ENCODE measurements around the gene TEPSIN.

The TEPSIN gene

DNA sequence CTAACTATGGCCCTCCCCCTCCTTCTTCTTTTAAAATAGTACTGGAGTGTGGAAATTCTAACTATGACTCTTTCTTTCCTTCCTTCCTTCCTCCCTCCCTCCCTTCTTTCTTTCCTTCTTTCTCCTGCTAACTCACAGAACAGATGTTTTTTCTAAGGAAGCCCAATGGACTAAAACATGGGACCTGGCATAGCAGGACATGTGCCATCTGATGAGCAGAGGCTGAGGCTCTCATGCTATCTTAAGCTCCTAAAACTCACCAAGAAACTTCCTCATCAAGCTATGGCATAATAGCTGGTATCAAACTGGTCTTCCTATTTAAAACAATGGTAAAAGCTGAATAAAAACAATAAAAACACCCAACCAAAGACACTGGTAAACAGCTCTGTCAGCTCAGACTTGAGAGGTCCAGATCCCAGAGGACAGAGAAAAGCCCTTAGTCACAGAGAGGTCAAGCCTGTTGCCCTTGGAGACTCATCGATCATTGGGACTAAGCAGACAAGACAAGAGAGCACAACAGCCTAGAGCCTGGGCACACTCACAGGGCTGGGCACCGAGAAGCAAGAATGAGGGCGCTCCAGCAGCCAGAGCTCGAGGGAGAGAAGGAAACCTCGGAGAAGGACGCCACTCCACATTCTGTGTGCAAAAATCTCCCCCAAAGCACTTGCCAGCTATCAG is 28.7 kb upstream of the TEPSIN start:
- DNase-seq (ENCODE audit: low read depth), result no peak

DNA sequence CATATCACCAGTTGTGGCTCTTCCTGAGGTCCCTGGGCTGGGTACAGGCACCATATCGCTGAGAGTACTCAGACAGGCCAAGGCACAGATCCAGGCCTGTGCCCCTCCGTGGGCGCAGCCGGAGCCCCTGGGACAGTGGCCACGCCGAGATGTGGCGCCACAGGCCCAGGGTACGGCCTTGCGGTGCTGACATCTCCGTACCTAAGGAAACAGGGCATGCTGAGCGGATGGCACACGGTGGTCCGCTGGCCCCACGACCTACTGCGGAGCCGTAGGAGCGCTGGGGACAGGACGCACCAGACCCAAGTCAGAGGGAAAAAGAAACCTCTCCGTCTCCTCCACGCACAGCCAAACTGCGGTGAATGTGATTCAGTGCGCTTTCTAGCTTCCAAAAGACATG is 26.7 kb upstream of the TEPSIN start:
- DNase-seq (ENCODE audit: low read depth), result no peak

GRCh38 chr17:81264640-81265039 is 25.8 kb upstream of the TEPSIN start:
- no peak for DNase-seq (ENCODE audit: low read depth)

DNA sequence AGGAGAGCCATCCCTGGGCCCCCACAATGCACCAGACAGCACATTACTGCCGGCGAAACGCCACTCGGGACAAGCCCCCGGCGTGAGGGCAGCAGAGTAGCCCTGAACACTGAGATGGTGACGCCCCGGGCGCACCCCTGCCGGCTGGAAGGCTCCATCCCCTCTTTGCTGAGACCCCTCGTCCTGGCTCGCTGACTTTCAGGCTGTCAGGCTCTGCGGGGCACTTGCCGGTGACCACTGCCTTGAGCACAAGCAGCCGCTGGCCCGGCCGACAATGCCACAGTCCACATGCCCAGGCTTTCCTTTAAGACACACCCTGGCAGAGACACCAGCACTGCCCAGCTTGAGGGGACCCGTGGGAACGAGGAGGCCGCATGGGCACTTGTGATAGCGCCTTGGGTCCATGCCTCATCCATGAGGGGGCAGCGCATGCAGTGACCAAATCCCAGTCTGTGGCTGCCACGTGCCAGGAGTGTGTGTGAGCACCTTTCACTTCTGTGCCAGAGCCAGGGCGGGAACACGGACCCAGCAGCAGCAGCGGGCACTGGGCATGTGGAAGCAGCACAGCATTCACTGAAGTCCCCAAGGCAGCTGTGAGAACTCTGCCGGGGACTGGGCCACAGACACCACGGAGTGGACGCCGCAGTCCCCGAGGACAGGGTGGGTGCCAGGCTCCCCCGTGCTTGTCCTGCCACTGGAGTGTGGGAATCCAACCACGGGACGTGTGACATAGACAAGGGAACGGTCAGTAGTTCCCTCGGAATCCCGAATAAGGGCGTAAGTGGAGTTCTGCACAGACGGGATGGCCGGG is 24.7 kb upstream of the TEPSIN start:
- DNase-seq (ENCODE audit: low read depth), result no peak

- DNase-seq (ENCODE audit: low read depth), result no peak
These were observed 22.9 kb upstream of the TEPSIN start for GRCh38 chr17:81261582-81262336.

DNA sequence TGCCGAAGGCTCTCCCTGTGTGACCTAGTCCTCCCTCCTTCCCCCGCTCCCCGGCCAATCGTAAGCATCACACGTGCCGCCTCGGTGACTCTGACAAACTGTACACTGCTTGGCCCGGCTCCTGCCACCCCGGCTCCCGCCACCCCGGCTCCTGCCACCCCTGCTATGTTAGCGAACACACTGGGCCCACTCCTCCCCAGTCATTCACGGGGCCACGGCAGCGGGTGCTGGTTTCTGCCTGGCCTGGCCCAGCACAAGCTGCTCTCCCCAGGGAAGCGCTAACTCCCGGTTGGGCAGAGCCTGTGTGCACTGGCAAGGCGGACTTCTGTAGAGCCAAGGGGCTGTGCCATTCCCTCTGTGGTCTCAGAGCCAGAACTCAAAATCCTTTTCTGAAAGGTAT is 22.2 kb upstream of the TEPSIN start:
- no peak for DNase-seq (ENCODE audit: low read depth)

DNA sequence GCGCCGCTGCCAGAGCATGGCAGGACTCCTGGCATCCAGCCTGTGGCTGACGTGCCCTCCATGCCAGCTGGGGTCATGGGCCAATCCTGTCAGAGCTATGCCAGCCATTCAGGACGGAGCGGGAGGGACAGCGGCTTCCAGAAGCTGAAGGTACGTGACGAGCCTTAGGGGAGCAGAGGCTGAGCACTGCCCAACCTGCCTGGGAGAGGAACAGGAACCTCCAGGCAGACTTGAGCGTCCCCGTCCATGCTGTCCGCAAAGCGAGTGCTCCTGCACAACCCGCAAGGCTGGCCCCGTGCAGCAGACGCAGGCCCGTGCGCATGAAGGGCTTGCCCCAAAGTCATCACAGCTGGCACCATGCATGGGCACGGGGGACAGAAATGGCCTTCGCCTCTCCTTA is 21.8 kb upstream of the TEPSIN start:
- no peak for DNase-seq (ENCODE audit: low read depth)

DNA sequence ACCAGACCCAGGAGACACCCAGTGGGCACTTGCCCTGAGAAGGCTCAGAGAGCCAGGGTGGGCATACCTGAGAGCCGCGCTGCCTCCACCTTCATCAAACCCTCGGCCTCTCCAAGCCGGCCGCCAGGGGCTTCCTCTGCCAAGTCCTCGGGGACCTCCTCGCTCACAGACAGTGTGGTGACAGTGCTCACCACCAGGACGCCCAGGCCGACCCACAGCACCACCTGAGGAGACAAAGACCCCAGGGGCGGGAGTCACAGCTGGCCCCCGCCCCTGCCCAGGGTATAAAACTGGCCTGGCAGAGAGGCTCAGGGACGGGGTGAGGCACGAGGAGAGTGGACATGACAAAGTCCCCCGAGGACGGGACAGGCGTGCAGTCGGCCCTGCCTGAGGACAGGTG is 21.3 kb upstream of the TEPSIN start:
- no peak for DNase-seq (ENCODE audit: low read depth)

DNA sequence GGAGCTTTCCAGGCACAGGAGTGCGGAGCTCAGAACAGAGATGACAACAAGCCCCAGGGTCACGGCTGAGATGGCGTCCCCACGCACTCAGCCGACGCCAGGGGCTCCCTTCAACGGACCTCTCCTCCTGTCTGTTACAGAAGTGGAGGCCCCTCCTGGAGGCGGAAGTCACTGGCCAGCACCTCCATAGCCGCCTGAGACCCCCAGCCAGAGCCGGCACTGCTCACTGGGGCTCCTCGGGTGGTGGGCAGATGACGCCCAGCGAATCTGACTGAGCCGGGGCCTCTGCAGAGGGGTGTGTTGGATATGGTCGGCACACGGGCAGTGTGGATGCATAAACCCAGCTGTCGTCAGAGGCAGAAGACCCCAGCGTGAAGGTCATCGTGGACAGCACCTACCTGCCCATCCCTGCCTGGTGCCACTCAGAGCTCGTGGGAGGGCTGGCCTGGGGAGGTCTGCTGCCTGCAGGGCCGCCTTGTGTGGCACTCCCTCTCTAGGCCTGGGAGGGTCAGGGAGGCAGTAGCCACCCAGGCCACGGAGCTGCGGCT is 20.3 kb upstream of the TEPSIN start:
- DNase-seq (ENCODE audit: low read depth), result no peak

DNA sequence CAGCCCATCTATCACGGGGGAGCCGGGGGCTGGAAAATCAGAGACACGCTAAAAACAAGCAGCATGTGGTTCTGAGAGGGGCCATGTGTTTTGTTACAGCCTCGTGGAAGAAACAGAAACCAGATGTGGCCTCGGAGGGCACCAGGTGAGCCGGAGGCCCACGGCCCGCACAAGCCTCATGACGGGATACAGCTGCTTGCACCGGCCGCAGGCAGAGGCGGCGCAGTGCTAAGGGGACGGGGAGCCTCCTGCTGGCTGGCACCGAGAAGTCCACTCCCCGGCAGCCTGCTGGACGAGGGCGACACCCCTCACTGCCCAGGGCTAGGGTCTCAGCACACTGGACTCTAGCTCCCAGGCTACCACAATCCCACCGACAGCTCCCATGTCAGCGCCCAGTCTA is 19.4 kb upstream of the TEPSIN start:
- no peak for DNase-seq (ENCODE audit: low read depth)

GRCh38 chr17:81257533-81257932 is 18.7 kb upstream of the TEPSIN start:
- DNase-seq (ENCODE audit: low read depth), result no peak

DNA sequence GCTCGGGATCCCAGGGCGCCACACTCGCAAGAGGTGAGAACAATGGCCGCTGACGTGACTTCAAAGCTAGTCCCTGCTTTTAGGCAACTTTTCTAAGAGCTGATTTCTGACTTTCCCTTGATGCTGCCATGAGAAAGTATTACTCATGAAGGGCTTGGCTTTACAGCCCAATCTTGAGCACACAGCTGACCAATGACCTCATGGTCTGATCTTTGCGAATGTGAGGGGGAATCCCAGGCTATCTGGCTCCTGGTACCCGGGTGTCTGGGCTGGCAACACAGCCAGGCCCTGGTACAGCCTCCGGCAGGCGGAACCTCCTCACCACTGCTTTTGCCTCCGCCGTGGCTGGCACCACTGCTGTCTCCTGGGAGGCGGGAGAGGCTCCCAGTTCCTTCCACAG is 17.8 kb upstream of the TEPSIN start:
- DNase-seq (ENCODE audit: low read depth), result no peak

GRCh38 chr17:81254955-81255717 is 16.3 kb upstream of the TEPSIN start:
- no peak for DNase-seq (ENCODE audit: low read depth)

DNA sequence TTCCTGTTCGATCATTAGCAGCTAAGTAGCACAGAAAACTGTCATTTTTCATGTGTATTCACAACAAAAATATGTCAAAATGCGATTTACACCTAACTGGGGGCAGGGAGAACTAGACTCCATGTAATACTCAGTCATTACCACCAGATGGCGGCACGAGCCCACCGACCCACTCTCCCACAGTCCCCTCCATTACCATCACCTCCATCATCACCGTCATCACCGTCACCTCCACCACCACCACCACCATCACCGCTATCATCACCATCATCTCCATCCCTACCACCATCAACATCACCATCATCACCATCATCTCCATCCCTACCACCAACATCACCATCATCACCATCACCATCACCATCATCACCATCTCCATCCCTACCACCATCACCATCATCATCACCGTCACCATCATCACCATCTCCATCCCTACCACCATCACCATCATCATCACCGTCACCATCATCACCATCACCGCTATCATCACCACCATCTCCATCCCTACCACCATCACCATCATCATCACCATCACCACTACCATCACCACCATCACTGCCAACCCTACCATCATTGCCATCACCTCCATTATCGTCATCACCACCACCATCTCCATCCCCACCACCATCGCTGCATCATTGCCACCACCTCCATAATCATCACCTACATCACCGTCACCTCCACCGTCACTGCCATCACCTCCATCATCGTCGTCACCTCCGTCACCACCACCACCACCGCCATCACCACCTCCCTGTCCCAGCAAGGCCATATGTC is 14.7 kb upstream of the TEPSIN start:
- no peak for DNase-seq (ENCODE audit: low read depth)

- no peak for DNase-seq (ENCODE audit: low read depth)
These were observed 14.1 kb upstream of the TEPSIN start for GRCh38 chr17:81252987-81253329.

DNA sequence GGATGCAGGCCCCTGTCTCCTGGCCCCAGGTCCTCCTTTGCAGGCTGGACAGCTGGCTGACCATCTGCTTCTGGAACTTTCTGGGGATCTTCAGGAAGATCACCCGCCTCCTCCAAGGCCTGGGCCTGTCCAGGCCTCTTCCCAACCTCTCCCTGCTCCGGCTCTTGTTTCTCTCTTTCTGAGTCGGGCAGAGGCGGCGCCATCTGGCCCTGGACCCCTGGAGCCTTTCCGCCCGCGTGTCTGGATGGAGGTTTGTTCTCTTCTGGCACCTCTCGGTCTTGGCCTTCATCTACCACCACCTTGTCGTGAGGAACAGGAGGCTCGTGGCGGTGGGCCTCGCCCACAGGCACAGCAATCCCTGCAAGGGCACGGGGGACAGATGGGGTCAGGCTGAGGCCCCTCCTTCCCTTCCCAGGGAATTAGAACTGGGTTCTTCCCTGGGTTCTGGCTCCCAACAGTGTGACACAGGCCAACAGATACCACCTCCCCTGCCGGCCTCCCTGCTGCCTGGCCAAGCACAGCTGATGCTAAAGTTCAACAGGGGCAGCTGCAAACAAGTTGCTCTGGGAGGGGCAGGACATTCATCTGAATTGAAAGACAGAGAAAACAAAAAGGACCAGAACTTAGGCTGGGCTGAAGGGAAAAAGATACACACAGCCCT is 13.6 kb upstream of the TEPSIN start:
- no peak for DNase-seq (ENCODE audit: low read depth)

DNA sequence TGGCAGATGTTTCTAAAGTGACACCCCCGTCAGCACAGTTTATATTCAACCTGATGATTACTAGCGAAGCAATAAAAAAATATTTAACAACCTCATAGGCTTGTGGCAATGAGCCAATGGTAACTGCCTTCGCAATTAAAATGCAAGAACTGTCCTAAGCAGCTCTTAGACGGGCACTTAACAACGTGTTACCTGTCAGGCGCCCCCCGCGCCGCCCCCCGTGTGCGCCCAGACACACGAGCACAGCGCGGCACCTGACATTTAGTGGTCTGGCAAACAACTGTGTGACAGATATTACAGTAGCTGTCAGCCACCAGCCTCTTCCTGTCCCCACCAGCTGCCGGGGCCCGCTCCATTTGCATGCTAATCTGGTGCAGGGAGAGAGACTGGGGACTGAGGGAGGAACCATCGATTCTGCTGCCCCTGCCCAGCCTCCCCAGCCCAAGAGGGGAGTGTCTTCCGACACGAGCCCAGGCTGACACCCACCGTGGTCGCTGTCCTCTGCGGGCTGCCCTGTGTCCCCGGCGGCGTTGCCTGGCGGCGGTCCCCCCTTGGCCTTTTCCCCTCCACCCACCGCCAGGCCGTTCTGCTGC is 12.9 kb upstream of the TEPSIN start:
- no peak for DNase-seq (ENCODE audit: low read depth)

GRCh38 chr17:81251094-81251708 is 12.3 kb upstream of the TEPSIN start:
- no peak for DNase-seq (ENCODE audit: low read depth)

DNA sequence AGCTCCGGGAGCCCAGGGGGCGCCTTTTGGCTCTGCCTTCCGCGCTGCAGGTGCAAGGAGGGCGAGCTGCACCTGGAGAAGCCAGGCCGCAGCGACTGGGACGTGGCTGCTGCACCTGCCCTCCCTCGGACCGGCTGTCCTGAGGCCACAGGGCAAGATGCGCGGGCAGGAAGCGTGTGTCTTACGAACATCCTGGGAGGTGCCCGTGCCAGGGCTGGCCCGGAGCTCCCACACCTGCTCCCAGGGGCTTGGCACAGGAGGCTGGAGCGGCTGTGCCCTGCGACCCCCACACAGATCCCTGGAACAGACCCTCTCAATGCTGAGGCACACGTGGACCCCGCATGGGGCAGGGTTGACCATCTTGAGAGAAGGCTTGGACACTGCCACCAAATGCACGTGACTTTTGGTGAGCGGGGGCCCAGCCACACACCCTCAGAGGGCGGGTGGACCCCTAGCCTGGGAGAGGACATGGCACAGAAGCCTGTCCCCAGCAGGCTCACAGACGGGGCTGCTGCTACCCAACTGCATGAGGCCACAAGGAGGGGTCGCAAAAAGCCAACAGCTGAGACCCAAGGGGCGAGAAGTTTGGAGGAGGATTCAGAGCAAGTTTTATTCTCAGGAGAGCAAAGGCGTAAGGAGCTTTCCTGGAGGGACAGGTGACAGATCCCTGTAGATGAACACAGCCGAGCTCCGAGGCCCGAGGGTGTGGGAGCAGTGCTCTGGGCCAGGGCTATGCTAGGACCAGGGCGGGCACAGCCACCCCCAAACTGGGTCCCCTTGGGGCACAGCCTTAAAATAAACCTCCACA is 11.6 kb upstream of the TEPSIN start:
- DNase-seq (ENCODE audit: low read depth), result no peak

Measured in CMK (cell line).